Measurements from ENCODE around the gene LRRC10B. TPM values are rescaled to one million over a fixed set of nuclear protein-coding genes. Genes with fewer than 3 reads are reported as not detected.

The LRRC10B gene
- total RNA-seq, 1 donor from 2014 or later, result not detected

DNA sequence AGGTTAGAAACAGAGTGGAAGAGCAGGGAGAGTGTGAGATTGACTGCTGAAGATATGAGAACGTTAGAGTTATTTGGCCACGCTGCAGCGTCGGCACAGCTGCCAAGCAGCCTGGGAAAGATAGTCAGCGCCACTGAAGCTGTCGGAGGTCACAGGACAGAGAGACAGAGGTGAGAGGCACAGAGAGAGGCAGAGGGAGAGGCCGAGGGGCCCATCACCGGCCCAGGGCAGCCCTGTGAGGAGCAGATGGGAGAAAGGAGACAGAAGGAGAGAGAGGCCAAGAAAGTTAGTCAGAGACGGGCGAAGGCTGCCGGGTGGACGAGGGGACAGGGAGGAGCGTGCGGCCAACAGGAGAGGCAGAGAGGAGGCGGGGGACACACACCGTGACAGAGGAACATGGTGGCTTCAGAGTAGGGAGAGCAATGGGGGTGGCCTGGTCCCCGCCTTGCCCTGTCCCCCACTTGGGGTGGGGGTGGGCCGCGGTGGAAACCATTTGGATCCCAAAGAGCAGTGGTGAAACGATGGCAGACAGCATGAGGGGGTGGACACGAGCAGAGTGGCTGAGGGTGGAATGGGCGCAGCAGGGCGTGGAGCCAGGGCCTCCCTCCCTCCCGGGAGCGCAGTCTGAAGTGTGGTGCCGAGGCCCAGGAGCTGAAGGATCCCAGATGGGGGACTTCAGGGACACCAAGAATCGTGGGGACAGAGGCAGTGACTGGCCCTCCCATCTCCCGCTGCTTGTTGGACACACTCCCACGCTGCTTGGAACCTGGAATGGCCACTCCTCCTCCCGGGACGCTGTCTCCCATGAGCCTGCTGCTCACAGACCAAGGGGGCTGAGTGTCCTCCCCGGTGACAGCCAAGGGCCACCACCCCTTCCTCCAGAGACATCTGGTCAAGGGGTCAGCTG, 26.6 kb downstream of the LRRC10B start:
- peaks cover 8 to 36% (median 34%) of the 10 kb centered on the region in 3 donors for H3K27me3 ChIP-seq (ENCODE audit: control insufficient read depth in 3 of 3, insufficient read depth in 3 of 3, low read length in 3 of 3)

DNA sequence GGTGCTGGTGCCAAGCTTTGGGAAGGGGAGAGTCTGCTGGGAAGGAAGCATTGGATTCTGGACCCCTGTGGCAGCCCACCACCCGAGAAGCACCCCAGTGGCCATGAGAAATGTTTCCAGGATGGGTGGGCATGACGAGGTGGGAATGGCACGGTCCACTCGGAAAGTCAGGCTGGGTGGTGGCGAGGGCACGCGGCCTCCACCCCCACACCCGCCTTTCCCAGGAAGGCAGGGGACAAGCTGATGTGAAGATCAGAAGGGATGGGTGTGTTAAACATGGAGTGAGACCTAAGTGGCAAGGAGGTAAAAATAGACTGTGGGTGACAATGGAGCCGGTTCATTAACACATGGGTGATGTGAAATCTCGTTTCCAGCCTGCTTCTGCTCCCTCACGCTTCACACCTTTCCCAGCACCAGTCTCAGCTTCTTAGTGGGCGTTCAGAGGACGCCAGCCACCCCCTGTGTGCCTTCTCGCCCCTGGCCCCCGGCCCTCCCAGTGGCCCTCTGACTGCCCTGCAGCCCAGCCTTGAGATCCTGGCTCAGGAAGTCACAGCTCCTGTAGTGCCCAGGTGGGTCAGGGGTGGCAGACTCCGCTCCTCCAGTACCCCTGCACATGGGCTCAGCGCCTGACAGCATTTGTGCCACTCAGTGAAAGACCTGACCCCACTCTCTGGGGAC, 27.6 kb downstream of the LRRC10B start:
- Histone ChIP-seq H3K27ac (ENCODE audit: low read depth, low read length) (no peak overlapping the region), H3K9ac (ENCODE audit: low read depth in 1 of 3, low read length in 3 of 3) (no peak overlapping the region), H3K36me3 (ENCODE audit: control insufficient read depth in 3 of 3, insufficient read depth in 3 of 3, low read length in 3 of 3) (no peaks in the 10 kb centered on the region), H3K4me1 (ENCODE audit: control insufficient read depth in 3 of 3, insufficient read depth in 3 of 3, low read length in 3 of 3) (peaks cover 0 to 7% (median 0%) of the 10 kb centered on the region in 3 donors), H3K27me3 (ENCODE audit: control insufficient read depth in 3 of 3, insufficient read depth in 3 of 3, low read length in 3 of 3) (peaks cover 8 to 42% (median 32%) of the 10 kb centered on the region in 3 donors), H3K4me3 (ENCODE audit: low read length in 3 of 3) (no peak overlapping the region), H3K9me3 (ENCODE audit: control insufficient read depth in 3 of 3, low read length in 3 of 3) (no peaks in the 10 kb centered on the region)

More for the DNA sequence above, 26.6 kb downstream of the LRRC10B start:
- Histone ChIP-seq H3K4me3 (ENCODE audit: low read length in 3 of 3) (no peak overlapping the region), H3K4me1 (ENCODE audit: control insufficient read depth in 3 of 3, insufficient read depth in 3 of 3, low read length in 3 of 3) (peaks cover 0 to 7% (median 0%) of the 10 kb centered on the region in 3 donors), H3K27ac (ENCODE audit: low read depth, low read length) (no peak overlapping the region), H3K9me3 (ENCODE audit: control insufficient read depth in 3 of 3, low read length in 3 of 3) (no peaks in the 10 kb centered on the region), H3K36me3 (ENCODE audit: control insufficient read depth in 3 of 3, insufficient read depth in 3 of 3, low read length in 3 of 3) (no peaks in the 10 kb centered on the region), H3K9ac (ENCODE audit: low read depth in 1 of 3, low read length in 3 of 3) (peak overlapping the region in 1 of 3 donors; percentile 33)

DNA sequence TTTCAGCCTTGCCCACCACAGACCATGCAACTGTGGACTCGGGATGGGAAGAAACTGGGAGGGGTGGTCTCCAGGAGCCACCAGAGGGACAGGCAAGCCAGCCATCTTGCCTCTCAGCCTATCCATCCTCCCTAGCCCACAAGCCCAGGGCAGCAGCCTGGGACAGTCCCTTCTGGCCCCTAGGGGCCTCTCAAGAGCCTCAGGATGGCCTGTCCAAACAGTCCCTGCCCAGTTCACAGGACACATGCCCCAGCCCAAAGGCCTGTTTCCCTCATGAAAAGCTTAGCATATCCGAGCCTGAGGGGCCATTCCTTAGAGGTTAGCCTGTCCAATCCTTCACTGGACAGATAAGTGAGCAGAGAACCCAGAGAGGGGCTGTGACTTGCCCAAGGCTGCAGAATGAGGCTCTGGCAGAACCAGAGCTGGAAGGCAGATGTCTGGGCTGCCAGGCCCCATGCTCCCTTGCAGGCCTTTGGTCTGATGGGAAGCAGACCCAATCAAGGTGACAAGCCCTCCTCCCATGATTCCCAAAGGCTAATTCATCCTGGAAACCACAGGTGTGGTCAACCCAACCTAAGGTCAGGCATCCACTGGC, 28.2 kb downstream of the LRRC10B start:
- H3K27me3 ChIP-seq (ENCODE audit: control insufficient read depth in 3 of 3, insufficient read depth in 3 of 3, low read length in 3 of 3), result peaks cover 8 to 43% (median 32%) of the 10 kb centered on the region in 3 donors
- H3K4me3 ChIP-seq (ENCODE audit: low read length in 3 of 3), result no peak overlapping the region
- H3K9me3 ChIP-seq (ENCODE audit: control insufficient read depth in 3 of 3, low read length in 3 of 3), result no peaks in the 10 kb centered on the region
- no peak overlapping the region for H3K27ac ChIP-seq (ENCODE audit: low read depth, low read length)
- peaks cover 0 to 7% (median under 1%) of the 10 kb centered on the region in 3 donors for H3K4me1 ChIP-seq (ENCODE audit: control insufficient read depth in 3 of 3, insufficient read depth in 3 of 3, low read length in 3 of 3)
- no peak overlapping the region for H3K9ac ChIP-seq (ENCODE audit: low read depth in 1 of 3, low read length in 3 of 3)
- H3K36me3 ChIP-seq (ENCODE audit: control insufficient read depth in 3 of 3, insufficient read depth in 3 of 3, low read length in 3 of 3), result no peaks in the 10 kb centered on the region

DNA sequence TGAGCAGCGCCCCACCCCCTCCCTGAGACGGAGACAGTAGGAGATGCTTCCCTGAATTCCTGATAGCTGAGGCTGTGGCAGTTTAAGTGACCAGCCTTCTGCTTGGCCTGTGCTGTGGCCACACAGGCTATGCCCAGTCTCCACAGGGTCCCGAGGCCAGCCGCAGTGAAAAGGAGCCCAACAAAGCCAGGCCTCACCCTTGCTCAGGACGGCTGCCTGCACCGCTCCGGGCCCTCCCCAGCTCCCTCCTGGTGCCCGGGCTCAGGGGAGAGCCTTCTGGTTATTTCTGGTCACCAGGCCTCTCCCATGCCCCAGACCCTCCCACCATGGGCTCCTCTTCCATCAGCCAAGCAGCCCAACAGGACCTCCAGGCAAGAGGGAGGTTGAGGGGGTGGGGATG, 28.8 kb downstream of the LRRC10B start:
- H3K4me1 ChIP-seq (ENCODE audit: control insufficient read depth in 3 of 3, insufficient read depth in 3 of 3, low read length in 3 of 3), result peaks cover 0 to 7% (median 4%) of the 10 kb centered on the region in 3 donors
- H3K4me3 ChIP-seq (ENCODE audit: low read length in 3 of 3), result no peak overlapping the region
- H3K36me3 ChIP-seq (ENCODE audit: control insufficient read depth in 3 of 3, insufficient read depth in 3 of 3, low read length in 3 of 3), result no peaks in the 10 kb centered on the region
- no peak overlapping the region for H3K9ac ChIP-seq (ENCODE audit: low read depth in 1 of 3, low read length in 3 of 3)
- H3K27ac ChIP-seq (ENCODE audit: low read depth, low read length), result no peak overlapping the region
- H3K9me3 ChIP-seq (ENCODE audit: control insufficient read depth in 3 of 3, low read length in 3 of 3), result no peaks in the 10 kb centered on the region
- peaks cover 8 to 43% (median 32%) of the 10 kb centered on the region in 3 donors for H3K27me3 ChIP-seq (ENCODE audit: control insufficient read depth in 3 of 3, insufficient read depth in 3 of 3, low read length in 3 of 3)

DNA sequence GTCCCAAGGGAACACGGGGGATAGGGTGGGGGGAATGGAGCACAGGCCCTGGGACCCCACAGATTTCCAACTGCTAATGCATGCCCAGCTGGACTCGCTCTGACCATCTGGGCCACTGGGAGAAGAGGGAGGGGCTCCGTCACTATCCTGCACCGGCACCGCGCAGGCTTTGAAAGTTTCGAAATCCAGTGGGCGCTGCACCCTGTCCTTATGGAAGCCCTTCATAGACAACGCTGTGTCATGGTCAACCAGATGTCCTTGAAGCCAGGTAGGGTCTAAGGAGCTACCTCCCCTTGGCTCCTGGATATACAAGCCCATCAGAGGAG, 30.1 kb downstream of the LRRC10B start:
- H3K4me1 ChIP-seq (ENCODE audit: control insufficient read depth in 3 of 3, insufficient read depth in 3 of 3, low read length in 3 of 3), result peaks cover 0 to 7% (median 4%) of the 10 kb centered on the region in 3 donors

DNA sequence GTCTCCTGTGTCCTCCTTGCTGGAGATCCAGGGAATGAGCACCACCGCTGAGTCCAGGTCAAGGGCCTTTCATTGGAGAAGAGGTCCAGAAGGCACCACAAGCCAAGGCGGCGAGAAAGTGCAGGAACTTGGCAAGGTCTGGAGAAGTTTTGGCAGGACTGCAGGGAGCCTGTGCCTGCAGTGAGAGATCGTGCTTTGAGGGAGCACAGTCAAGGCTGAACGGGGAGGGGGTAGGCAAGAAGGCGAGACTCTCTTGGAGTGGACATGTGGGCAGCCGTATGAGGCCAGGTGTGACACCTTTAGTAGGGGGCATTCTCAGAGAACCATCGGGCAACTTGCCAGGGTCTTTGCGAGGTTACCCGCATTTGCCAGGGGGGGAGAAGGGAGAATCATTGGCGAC, 30.5 kb downstream of the LRRC10B start:
- Histone ChIP-seq H3K27ac (ENCODE audit: low read depth, low read length) (no peak overlapping the region), H3K4me1 (ENCODE audit: control insufficient read depth in 3 of 3, insufficient read depth in 3 of 3, low read length in 3 of 3) (peaks cover 0 to 7% (median 4%) of the 10 kb centered on the region in 3 donors), H3K4me3 (ENCODE audit: low read length in 3 of 3) (no peak overlapping the region), H3K9me3 (ENCODE audit: control insufficient read depth in 3 of 3, low read length in 3 of 3) (no peaks in the 10 kb centered on the region), H3K36me3 (ENCODE audit: control insufficient read depth in 3 of 3, insufficient read depth in 3 of 3, low read length in 3 of 3) (no peaks in the 10 kb centered on the region), H3K9ac (ENCODE audit: low read depth in 1 of 3, low read length in 3 of 3) (no peak overlapping the region), H3K27me3 (ENCODE audit: control insufficient read depth in 3 of 3, insufficient read depth in 3 of 3, low read length in 3 of 3) (peaks cover 6 to 31% (median 28%) of the 10 kb centered on the region in 3 donors)

More for the DNA sequence above, 30.1 kb downstream of the LRRC10B start:
- no peak overlapping the region for H3K4me3 ChIP-seq (ENCODE audit: low read length in 3 of 3)
- H3K9me3 ChIP-seq (ENCODE audit: control insufficient read depth in 3 of 3, low read length in 3 of 3), result no peaks in the 10 kb centered on the region
- H3K36me3 ChIP-seq (ENCODE audit: control insufficient read depth in 3 of 3, insufficient read depth in 3 of 3, low read length in 3 of 3), result no peaks in the 10 kb centered on the region
- H3K27ac ChIP-seq (ENCODE audit: low read depth, low read length), result no peak overlapping the region
- peaks cover 6 to 35% (median 32%) of the 10 kb centered on the region in 3 donors for H3K27me3 ChIP-seq (ENCODE audit: control insufficient read depth in 3 of 3, insufficient read depth in 3 of 3, low read length in 3 of 3)
- no peak overlapping the region for H3K9ac ChIP-seq (ENCODE audit: low read depth in 1 of 3, low read length in 3 of 3)

DNA sequence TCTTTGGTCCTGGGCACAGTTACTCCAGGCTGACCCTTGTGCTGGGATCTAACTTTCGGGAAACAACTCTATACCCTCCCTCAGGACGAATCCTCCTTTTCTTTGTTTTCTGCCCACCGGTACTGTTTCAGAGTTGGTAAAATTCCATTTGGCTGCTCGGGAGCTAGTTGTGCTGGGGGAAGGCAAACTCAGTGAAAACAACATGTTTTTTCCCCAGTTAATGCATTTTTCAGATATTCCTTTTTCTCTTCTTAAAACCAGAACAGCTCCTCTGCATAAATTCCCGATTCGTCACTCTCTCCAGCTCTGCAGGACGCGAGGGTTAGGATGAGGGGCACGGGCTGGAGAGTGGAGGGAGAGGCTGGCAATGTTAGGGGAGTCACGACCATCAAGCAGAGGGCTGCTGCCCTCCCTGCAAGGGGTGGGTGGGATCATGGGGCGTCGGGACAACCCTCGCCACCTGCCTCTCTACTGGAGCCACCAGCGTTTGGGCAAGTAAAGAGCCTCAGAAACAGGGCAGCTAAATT, 31.3 kb downstream of the LRRC10B start:
- H3K27me3 ChIP-seq (ENCODE audit: control insufficient read depth in 3 of 3, insufficient read depth in 3 of 3, low read length in 3 of 3), result peaks cover 0 to 22% (median 22%) of the 10 kb centered on the region in 3 donors

DNA sequence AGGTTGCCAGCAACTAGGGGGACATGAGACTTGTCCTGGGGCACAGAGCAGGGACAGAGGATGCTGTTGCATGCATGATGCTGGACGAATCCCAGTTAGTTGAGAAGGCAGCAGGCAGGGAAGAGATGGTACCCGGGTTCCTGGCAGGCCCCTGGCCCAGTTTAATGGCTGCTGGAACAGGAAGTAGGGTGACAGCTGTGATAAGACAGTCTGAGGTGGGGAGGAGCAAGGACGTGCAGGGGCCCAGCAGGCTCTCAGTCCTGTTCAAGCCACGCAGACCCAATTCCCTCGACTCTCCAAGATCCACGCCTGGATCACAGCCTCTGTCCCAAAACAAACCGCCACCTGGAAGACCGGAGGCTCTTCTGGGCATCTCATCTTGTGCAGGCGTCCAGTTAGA, 32.0 kb downstream of the LRRC10B start:
- Histone ChIP-seq H3K9me3 (ENCODE audit: control insufficient read depth in 3 of 3, low read length in 3 of 3) (no peaks in the 10 kb centered on the region), H3K4me1 (ENCODE audit: control insufficient read depth in 3 of 3, insufficient read depth in 3 of 3, low read length in 3 of 3) (peaks cover 0 to 7% (median 4%) of the 10 kb centered on the region in 3 donors), H3K27me3 (ENCODE audit: control insufficient read depth in 3 of 3, insufficient read depth in 3 of 3, low read length in 3 of 3) (peaks cover 0 to 21% (median 16%) of the 10 kb centered on the region in 3 donors)

More for the DNA sequence above, 31.3 kb downstream of the LRRC10B start:
- no peak overlapping the region for H3K4me3 ChIP-seq (ENCODE audit: low read length in 3 of 3)
- H3K9ac ChIP-seq (ENCODE audit: low read depth in 1 of 3, low read length in 3 of 3), result no peak overlapping the region
- H3K9me3 ChIP-seq (ENCODE audit: control insufficient read depth in 3 of 3, low read length in 3 of 3), result no peaks in the 10 kb centered on the region
- no peaks in the 10 kb centered on the region for H3K36me3 ChIP-seq (ENCODE audit: control insufficient read depth in 3 of 3, insufficient read depth in 3 of 3, low read length in 3 of 3)
- H3K4me1 ChIP-seq (ENCODE audit: control insufficient read depth in 3 of 3, insufficient read depth in 3 of 3, low read length in 3 of 3), result peaks cover 0 to 7% (median 4%) of the 10 kb centered on the region in 3 donors
- no peak overlapping the region for H3K27ac ChIP-seq (ENCODE audit: low read depth, low read length)

DNA sequence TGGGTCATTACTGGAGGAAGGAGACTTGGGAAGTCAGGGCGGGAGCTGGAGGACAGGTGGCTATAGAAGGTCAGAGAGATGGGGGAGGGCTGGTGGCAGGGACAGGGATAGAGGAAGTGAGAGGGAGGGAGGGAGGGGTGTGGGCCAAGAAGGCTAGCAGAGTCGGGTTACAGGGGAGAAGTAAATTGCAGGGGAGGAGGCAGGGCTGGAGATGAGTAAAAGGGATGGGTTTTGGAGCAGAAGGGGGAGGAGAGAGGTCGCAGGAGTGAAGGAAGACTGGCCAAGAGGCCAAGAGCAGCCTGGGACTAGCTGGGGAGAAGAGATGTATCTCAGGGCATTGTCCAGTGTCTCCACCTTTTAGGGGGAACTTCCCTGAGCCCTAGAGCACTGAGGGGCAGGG, 33.0 kb downstream of the LRRC10B start:
- Histone ChIP-seq H3K4me3 (ENCODE audit: low read length in 3 of 3) (no peak overlapping the region), H3K4me1 (ENCODE audit: control insufficient read depth in 3 of 3, insufficient read depth in 3 of 3, low read length in 3 of 3) (peaks cover 0 to 7% (median 4%) of the 10 kb centered on the region in 3 donors), H3K27me3 (ENCODE audit: control insufficient read depth in 3 of 3, insufficient read depth in 3 of 3, low read length in 3 of 3) (peaks cover 0 to 18% (median 12%) of the 10 kb centered on the region in 3 donors), H3K9ac (ENCODE audit: low read depth in 1 of 3, low read length in 3 of 3) (no peak overlapping the region), H3K27ac (ENCODE audit: low read depth, low read length) (no peak overlapping the region), H3K36me3 (ENCODE audit: control insufficient read depth in 3 of 3, insufficient read depth in 3 of 3, low read length in 3 of 3) (no peaks in the 10 kb centered on the region), H3K9me3 (ENCODE audit: control insufficient read depth in 3 of 3, low read length in 3 of 3) (no peaks in the 10 kb centered on the region)

More for the DNA sequence above, 32.0 kb downstream of the LRRC10B start:
- H3K9ac ChIP-seq (ENCODE audit: low read depth in 1 of 3, low read length in 3 of 3), result no peak overlapping the region
- H3K27ac ChIP-seq (ENCODE audit: low read depth, low read length), result no peak overlapping the region
- H3K36me3 ChIP-seq (ENCODE audit: control insufficient read depth in 3 of 3, insufficient read depth in 3 of 3, low read length in 3 of 3), result no peaks in the 10 kb centered on the region
- H3K4me3 ChIP-seq (ENCODE audit: low read length in 3 of 3), result no peak overlapping the region

Data from skeletal muscle tissue (tissue), 4 donors.